Measurements from ENCODE around the gene KRABD2.
"Not testable (repeated sequence)": the region's sequence is repeated elsewhere in the genome, so short reads cannot be mapped to it uniquely, and the experiment has no call there.

The KRABD2 gene

GRCh38 chr17:8392674-8393469 is 16.4 kb upstream of the KRABD2 start:
- no peak for DNase-seq (ENCODE audit: low spot score)

GRCh38 chr17:8392274-8392673 is 15.8 kb upstream of the KRABD2 start:
- no peak for DNase-seq (ENCODE audit: low spot score)

DNA sequence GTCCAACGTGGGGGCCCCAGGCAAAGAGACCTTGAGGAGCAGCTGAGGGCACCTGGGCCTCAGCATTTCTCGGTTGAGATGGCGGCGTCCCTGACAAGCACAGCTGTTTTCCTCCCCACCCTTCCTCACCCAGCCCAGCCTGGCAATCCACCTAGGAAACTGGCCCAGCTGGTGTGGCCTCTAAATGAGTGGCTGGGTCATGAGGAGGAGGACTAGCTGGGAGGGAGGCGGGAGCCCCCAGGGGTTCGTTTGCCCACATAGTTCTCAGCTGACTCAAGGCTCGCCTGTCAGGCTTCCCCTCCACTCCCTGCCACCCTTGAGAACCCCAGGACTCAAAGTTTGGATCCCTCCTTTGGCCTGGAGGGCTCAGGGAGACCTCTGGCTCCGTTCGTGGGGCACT is 15.2 kb upstream of the KRABD2 start:
- DNase-seq (ENCODE audit: low spot score) = peak; percentile 37

DNA sequence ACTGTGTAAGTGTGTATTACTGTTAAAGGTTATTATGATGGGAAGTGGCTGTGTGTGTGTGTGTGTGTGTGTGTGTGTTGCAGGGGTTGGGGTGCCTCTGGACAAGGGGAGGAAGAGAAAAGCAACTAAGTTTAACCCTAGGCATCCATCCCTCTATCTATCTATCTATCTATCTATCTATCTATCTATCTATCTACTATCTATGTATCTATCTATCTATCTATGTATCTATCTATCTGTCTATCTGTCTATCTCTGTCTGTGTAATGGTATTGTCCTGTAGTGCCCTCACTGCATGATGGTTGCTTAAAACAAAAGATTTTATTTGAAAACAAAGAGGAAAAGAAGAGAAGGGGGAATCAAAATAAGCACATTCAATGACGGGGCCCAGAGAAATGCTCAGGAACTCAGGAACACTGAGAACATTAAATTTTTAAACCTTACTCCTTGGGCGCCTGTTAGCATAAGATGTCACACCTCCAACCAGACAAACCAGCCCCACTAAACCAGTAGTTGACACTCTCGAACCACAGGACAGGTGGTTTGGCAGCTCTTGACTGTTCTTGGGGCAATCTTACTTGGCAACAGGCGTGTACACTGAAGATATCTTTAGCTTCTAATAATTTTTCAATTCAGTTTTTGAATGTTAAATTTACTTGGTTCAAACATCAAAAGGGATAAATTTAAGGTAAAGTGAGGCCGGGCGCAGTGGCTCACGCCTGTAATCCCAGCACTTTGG is 11.6 kb upstream of the KRABD2 start:
- DNase-seq (ENCODE audit: low spot score) = no peak

DNA sequence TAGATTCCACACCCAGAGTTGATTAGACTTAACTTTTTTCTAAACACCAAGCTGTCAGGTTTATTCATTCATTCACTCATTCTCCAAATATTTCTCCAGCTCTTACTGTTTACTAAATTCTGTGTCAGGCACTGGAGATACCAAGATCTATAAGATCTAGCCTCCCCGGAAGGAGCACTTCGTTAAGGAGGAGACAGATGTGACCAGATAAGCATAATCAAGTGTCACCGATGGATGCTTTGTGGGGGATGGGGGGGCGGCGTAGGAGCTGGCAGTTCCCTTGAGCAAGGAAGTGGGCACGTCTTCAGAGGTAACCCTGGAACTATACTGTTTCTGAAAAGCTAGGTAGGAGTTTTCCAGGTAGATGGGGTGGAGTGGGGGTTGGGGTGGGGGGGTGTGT is 10.3 kb upstream of the KRABD2 start:
- DNase-seq (ENCODE audit: low spot score) = no peak

DNA sequence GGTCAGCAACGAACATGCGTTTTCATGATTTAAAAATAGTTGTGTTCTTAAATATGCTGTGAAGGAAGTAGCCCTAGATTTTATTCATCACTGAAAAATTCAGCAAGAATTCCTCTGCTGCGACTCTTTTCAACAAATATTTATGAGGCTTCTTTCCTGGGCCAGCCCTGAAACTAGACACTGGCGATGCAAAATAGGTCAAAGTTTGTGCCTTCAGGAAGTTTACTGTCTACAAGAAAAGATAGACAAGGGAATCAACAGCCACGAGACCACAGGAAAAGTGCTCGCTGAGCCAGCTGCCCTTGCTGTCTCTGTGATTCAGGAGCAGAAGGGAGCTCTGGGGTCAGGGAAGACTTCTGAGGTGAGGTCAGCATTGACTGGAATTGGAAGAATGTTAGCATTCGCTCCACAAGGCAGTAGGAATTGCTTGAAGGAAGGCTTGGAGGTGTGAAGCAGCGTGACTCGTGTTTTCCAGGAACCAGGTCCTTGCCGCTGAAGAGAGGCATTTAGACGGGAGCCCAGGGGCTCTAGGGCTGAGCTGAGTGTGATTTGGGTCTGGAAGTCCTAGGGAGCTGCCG is 8.4 kb upstream of the KRABD2 start:
- peak; percentile 82 for DNase-seq (ENCODE audit: low spot score)

GRCh38 chr17:8383143-8383822 is 6.8 kb upstream of the KRABD2 start, which contains the start of gene RPL26:
Gene RPL26 (minus strand): TSS chr17:8383193. CDS start chr17:8382310, 883 bp downstream.
- peak; percentile 96 for DNase-seq (ENCODE audit: low spot score)

GRCh38 chr17:8382880-8383142 is 6.3 kb upstream of the KRABD2 start:
- no peak for DNase-seq (ENCODE audit: low spot score)

DNA sequence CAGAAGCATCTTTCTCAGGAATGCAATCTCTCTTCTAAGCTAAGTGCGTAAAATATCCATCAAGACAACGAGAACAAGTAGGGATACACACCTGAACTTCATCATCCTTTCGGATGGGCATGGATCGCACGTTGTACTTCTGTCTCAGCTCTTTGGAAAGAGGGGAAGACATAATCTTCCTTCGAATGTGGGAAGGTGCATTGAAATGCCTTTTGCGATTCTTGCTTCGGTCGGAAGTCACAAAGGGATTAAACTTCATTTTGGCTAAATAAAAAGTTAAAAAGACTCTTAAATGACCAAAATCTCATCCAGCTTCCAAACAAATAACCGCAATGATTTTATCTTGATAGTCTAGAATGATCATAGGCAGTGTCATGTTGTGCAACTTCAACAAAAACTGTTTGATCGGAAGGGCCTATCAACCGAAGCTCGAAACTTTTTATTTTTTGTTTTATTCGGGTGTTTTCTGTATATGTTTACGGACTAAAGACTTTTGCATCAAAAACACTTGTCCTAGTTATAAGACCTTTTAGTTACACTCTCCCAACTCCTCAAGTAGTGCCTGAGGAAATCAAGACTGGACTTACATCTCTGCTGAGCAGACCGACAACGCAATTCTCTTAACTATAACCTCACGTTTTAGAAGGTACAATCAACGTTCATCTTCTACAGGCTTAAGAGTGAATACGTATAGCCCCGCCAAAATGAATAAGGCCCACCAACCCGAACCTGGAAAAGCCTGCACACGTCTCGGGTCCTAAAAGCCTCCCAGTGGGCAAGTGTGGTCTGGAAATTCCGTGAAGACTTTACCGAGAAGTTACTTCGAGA is 5.8 kb upstream of the KRABD2 start:
- no peak for DNase-seq (ENCODE audit: low spot score)

DNA sequence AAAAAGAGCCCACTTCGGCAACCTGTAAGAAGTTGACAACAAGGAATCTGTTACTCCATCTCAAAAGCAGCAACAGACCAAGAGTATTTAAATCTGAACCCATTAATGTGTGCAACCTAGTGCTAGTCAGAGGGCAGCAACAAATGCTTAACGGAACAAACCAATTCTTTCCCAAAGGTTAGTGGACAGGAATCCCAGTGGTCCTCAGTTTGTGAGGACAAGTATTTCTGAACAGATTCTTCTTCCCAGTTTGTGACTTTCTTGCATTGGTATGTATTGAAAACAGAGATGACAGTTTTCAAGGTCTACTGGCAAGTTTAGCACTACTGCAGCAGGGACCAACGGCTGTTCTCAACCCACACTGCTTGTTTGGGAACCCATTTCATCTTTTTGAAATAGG is 3.5 kb upstream of the KRABD2 start:
- DNase-seq (ENCODE audit: low spot score) = no peak

DNA sequence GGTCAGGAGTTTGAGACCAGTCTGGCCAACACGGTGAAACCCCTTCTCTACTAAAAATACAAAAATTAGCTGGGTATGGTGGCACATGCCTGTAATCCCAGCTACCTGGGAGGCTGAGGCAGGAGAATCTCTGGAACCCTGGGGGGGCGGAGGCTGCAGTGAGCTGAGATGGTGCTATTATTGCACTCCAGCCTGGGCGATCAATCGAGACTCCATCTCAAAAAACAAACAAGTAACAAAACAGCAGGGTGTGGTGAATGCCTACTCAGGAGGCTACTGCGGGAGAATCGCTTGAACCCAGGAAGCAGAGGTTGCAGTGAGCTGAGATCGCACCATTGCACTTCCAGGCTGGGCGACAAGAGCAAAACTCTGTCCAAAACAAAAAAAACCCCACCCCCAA is 1.6 kb upstream of the KRABD2 start:
- DNase-seq (ENCODE audit: low spot score) = not testable (repeated sequence)

GRCh38 chr17:8377422-8377821 is 918 bp upstream of the KRABD2 start:
- DNase-seq (ENCODE audit: low spot score) = no peak

GRCh38 chr17:8375738-8376259 is 705 bp downstream of the KRABD2 start:
- DNase-seq (ENCODE audit: low spot score) = peak; percentile 27

DNA sequence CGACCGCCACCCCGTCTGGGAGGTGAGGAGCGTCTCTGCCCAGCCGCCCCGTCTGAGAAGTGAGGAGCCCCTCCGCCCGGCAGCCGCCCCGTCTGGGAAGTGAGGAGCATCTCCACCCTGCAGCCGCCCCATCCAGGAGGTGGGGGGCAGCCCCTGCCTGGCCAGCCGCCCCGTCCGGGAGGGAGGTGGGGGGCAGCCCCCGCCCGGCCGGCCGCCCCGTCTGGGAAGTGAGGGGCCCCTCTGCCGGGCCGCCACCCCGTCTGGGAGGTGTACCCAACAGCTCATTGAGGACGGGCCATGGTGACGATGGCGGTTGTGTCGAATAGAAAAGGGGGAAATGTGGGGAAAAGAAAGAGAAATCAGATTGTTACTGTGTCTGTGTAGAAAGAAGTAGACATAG is 2.6 kb downstream of the KRABD2 start:
- not testable (repeated sequence) for DNase-seq (ENCODE audit: low spot score)

- DNase-seq (ENCODE audit: low spot score) = no peak
Measured at GRCh38 chr17:8372422-8372821, 4.1 kb downstream of the KRABD2 start.

DNA sequence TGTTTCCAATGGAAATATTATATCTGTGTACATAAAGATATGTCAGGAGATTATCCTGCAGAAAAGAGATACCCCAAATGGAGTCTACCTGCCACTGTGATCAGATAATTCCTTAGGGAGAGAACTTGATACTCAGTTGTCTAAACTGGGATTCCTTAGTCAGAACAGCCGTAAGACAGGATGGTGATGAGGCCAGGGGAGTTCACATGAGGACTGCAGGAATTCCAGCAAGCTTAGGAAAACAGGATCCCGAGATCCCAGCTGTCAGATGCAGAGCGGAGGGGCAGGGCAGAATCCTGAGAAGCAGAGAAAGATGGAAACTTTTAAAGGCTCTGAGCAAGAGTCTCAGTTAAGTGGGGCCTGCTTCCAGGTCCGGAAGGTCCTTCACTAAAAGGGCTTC is 4.7 kb downstream of the KRABD2 start:
- no peak for DNase-seq (ENCODE audit: low spot score)

GRCh38 chr17:8369944-8370343 is 6.6 kb downstream of the KRABD2 start:
- no peak for DNase-seq (ENCODE audit: low spot score)

DNA sequence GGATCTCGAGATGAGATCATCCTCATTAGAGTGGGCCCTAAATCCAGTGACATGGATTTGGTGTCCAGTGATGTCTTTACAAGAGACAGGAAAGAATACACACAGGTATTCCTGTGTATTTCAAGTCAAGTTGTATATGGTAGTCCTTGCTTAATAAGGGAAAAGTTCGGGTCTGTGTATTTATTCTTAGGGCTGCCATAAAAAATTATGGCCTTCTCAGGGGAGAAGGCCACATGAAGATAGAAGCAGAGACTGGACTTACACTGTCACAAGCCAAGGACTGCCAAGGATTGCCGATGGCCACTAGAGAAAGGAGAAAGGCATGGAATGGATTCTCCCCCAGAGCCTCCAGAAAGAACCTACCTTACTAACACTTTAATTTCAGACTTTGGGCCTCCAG is 8.3 kb downstream of the KRABD2 start:
- no peak for DNase-seq (ENCODE audit: low spot score)

GRCh38 chr17:8366231-8366630 is 10.3 kb downstream of the KRABD2 start:
- DNase-seq (ENCODE audit: low spot score) = peak; percentile 26

DNA sequence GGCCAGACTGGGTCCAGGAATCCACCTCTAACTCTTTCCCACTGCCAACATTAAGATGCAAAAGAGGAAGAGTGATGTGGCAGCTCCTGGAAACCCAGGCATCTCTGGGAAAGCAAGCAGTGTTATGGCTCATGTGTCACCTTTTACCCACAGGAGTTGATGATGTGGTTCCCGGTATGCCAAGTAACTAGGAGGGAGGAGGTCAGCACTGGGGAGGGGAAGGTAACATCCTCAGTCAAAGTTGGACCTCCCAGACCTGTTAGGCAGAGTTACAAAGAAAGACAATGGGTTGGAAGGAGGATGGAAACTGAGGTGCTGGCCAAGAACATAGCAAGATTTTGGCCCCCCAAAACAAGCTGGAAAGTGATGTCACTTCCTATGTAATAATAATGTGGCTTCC is 11.4 kb downstream of the KRABD2 start:
- no peak for DNase-seq (ENCODE audit: low spot score)

DNA sequence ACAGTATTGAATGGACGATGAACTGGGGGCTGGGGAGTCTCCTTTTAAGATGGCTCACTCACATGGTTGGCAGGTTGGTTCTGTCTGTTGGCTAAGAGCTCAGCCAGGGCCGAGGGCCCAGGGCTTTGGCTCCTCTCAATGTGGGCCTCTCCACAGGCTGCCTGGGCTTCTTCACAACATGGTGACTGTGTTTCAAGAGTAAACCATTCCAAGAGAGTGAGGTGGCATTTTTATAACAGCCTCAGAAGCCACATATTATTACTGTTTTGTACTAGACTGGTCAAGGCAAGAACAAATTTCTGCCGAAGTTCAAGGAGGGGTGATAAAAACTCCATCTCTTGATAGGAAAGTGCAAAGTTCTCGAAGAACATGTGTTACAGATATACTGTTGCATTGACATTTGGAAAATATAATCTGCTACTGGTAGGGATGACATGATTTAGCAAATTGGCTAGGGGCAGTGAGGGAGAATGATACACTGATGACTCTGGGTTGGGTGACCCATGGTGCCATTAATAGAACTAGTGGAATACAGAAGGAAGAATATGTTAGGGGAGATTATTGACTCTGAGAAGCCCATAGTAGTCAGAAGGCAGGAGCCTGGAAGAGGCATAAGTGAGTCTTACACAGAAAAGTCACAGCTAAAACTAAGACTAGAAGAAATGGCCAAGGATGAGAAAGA is 13.7 kb downstream of the KRABD2 start:
- DNase-seq (ENCODE audit: low spot score) = peak; percentile 17
